CD4-positive, CD25-positive, alpha-beta regulatory T cell (primary cell): ENCODE data around the gene SRGAP2B. TPM values are rescaled to one million over a fixed set of nuclear protein-coding genes. Genes with fewer than 3 reads are reported as not detected.
A peak's percentile ranks its signal among the peaks of the same experiment; 100 is the strongest.
"Not testable (repeated sequence)": the region's sequence is repeated elsewhere in the genome, so short reads cannot be mapped to it uniquely, and the experiment has no call there.

ENCODE experiments used
- ATAC-seq, 2 donors: fragments of 150-1000 bp; cut with Tn5 transposase; one replicate each; pipeline ENCODE4 v1.10.0; 2021; ENCODE audit warnings: low read depth in 2 of 2, moderate number of reproducible peaks in 2 of 2, moderate library complexity in 1 of 2
- DNase-seq, 3 donors: peaks; one replicate each; pipeline versions ENCODE4 v3.0.0 to v3.0.0-alpha.2; 2012 to 2022; ENCODE audit warnings: mixed read lengths in 1 of 3
- H3K27ac ChIP-seq: one replicate; pipeline ENCODE4 v1.7.0; 2013; ENCODE audit warnings: mild to moderate bottlenecking, low read length; ENCODE audit not compliant: insufficient read depth, poor library complexity, severe bottlenecking
- H3K27me3 ChIP-seq: one replicate; pipeline ENCODE4 v1.7.0; 2013; ENCODE audit warnings: low read length; ENCODE audit not compliant: control insufficient read depth, insufficient read depth
- H3K36me3 ChIP-seq: one replicate; pipeline ENCODE4 v1.7.0; 2013; ENCODE audit warnings: mild to moderate bottlenecking, low read length, moderate library complexity; ENCODE audit not compliant: control insufficient read depth, insufficient read depth
- H3K4me1 ChIP-seq: 2 replicates; pipeline ENCODE4 v1.7.0; 2013; ENCODE audit warnings: mild to moderate bottlenecking, low read length; ENCODE audit not compliant: insufficient read depth, control insufficient read depth, poor library complexity, severe bottlenecking
- H3K4me3 ChIP-seq: one replicate; pipeline ENCODE4 v1.7.0; 2013; ENCODE audit warnings: low read depth, mild to moderate bottlenecking, low read length, moderate library complexity
- H3K9me3 ChIP-seq, 2 experiments: 1 replicate in 1 of 2; 2 replicates in 1 of 2; pipeline ENCODE4 v1.7.0; 2013; ENCODE audit warnings: low read length in 2 of 2, mild to moderate bottlenecking in 1 of 2, moderate library complexity in 1 of 2; ENCODE audit not compliant: control insufficient read depth in 2 of 2
- H3K27ac Mint-ChIP-seq, 3 donors: one replicate each; pipeline ENCODE4 v1.8.0; 2020 to 2022; ENCODE audit warnings: mild to moderate bottlenecking in 3 of 3, mixed read lengths in 3 of 3, moderate library complexity in 2 of 3
- H3K27me3 Mint-ChIP-seq: one replicate; pipeline ENCODE4 v1.8.0; 2022; ENCODE audit warnings: mild to moderate bottlenecking, mixed read lengths
- H3K36me3 Mint-ChIP-seq: one replicate; pipeline ENCODE4 v1.8.0; 2020; ENCODE audit warnings: mixed read lengths
- H3K4me1 Mint-ChIP-seq, 4 donors: one replicate each; pipeline ENCODE4 v1.8.0; 2020 to 2022; ENCODE audit warnings: mixed read lengths in 4 of 4, mild to moderate bottlenecking in 1 of 4
- H3K4me3 Mint-ChIP-seq, 4 donors: one replicate each; pipeline ENCODE4 v1.8.0; 2020 to 2022; ENCODE audit warnings: mild to moderate bottlenecking in 4 of 4, mixed read lengths in 4 of 4, moderate library complexity in 3 of 4
- H3K9me3 Mint-ChIP-seq, 7 donors: one replicate each; pipeline ENCODE4 v1.8.0; 2020 to 2022; ENCODE audit warnings: mixed read lengths in 7 of 7, mild to moderate bottlenecking in 3 of 7, moderate library complexity in 2 of 7
- polyA plus RNA-seq, 4 donors: library from polyadenylated mRNA; unstranded; fragments of 300-500 nt; fragmentation: Illumina TruSeq; gene quantifications; one replicate each; pipeline ENCODE4 v1.2.3, GENCODE V29; 2021
- total RNA-seq: library from RNA; stranded (reverse); gene quantifications from one replicate; pipeline ENCODE4 v1.2.3, GENCODE V29; 2022

Gene SRGAP2B
- total and polyA plus RNA-seq, 5 donors from 2014 or later: 1.2 to 36.7 (median 2.1) TPM

GRCh38 chr1:144910729-144911128 lies 184.4 kb downstream of the SRGAP2B start:
- not testable (repeated sequence) for H3K27me3 Mint-ChIP-seq, H3K27ac Mint-ChIP-seq, ATAC-seq

GRCh38 chr1:144900841-144901240 lies 194.3 kb downstream of the SRGAP2B start:
- not testable (repeated sequence) for ATAC-seq, H3K4me1 Mint-ChIP-seq, H3K9me3 ChIP-seq, H3K27me3 ChIP-seq, H3K27ac ChIP-seq, H3K36me3 Mint-ChIP-seq, H3K4me3 Mint-ChIP-seq, H3K27ac Mint-ChIP-seq, H3K4me3 ChIP-seq, H3K4me1 ChIP-seq, H3K9me3 Mint-ChIP-seq, H3K27me3 Mint-ChIP-seq, H3K36me3 ChIP-seq, DNase-seq

More at GRCh38 chr1:144910729-144911128, 184.4 kb downstream of the SRGAP2B start:
- H3K27ac ChIP-seq, H3K9me3 Mint-ChIP-seq, DNase-seq, H3K4me3 Mint-ChIP-seq, H3K9me3 ChIP-seq, H3K4me1 ChIP-seq, H3K36me3 ChIP-seq, H3K36me3 Mint-ChIP-seq, H3K4me3 ChIP-seq, H3K4me1 Mint-ChIP-seq, H3K27me3 ChIP-seq: not testable (repeated sequence)

- not testable (repeated sequence) for H3K4me1 Mint-ChIP-seq, H3K9me3 Mint-ChIP-seq, H3K4me1 ChIP-seq, H3K27ac ChIP-seq, H3K27ac Mint-ChIP-seq, H3K4me3 ChIP-seq, H3K27me3 ChIP-seq, DNase-seq, H3K9me3 ChIP-seq, H3K27me3 Mint-ChIP-seq, H3K4me3 Mint-ChIP-seq, ATAC-seq, H3K36me3 Mint-ChIP-seq, H3K36me3 ChIP-seq
Measured at GRCh38 chr1:144894454-144895201, 200.5 kb downstream of the SRGAP2B start.

GRCh38 chr1:144893710-144894438 lies 201.3 kb downstream of the SRGAP2B start:
- DNase-seq, ATAC-seq, H3K4me3 ChIP-seq: not testable (repeated sequence)

GRCh38 chr1:144893062-144893461 lies 202.1 kb downstream of the SRGAP2B start:
- H3K36me3 Mint-ChIP-seq, H3K36me3 ChIP-seq, H3K9me3 ChIP-seq, H3K27ac Mint-ChIP-seq, ATAC-seq, H3K4me3 Mint-ChIP-seq, DNase-seq, H3K4me1 ChIP-seq, H3K4me3 ChIP-seq, H3K27ac ChIP-seq, H3K9me3 Mint-ChIP-seq, H3K27me3 Mint-ChIP-seq, H3K4me1 Mint-ChIP-seq, H3K27me3 ChIP-seq: not testable (repeated sequence)

More at GRCh38 chr1:144893710-144894438, 201.3 kb downstream of the SRGAP2B start:
- not testable (repeated sequence) for H3K36me3 Mint-ChIP-seq, H3K27ac ChIP-seq, H3K4me1 Mint-ChIP-seq, H3K27ac Mint-ChIP-seq, H3K4me3 Mint-ChIP-seq, H3K9me3 ChIP-seq, H3K27me3 Mint-ChIP-seq, H3K36me3 ChIP-seq, H3K9me3 Mint-ChIP-seq, H3K4me1 ChIP-seq, H3K27me3 ChIP-seq

- H3K4me3 ChIP-seq, H3K27me3 ChIP-seq, ATAC-seq, H3K36me3 Mint-ChIP-seq, H3K9me3 Mint-ChIP-seq, H3K27ac Mint-ChIP-seq, H3K4me1 ChIP-seq, H3K27me3 Mint-ChIP-seq, DNase-seq, H3K4me3 Mint-ChIP-seq, H3K27ac ChIP-seq, H3K36me3 ChIP-seq, H3K4me1 Mint-ChIP-seq, H3K9me3 ChIP-seq: not testable (repeated sequence)
Measured at GRCh38 chr1:144889450-144890115, 205.5 kb downstream of the SRGAP2B start.

- H3K4me3 ChIP-seq, H3K27me3 ChIP-seq, H3K27ac ChIP-seq, ATAC-seq, H3K27me3 Mint-ChIP-seq, H3K9me3 ChIP-seq, H3K4me1 Mint-ChIP-seq, H3K36me3 ChIP-seq, H3K36me3 Mint-ChIP-seq, H3K27ac Mint-ChIP-seq, H3K9me3 Mint-ChIP-seq, H3K4me1 ChIP-seq: not testable (repeated sequence)
- peak overlapping the region in 1 of 4 donors; percentile 73 for H3K4me3 Mint-ChIP-seq
- peak in 2 of 3 donors; percentile 5 to 29 for DNase-seq
Measured at GRCh38 chr1:144883022-144883421, 212.1 kb downstream of the SRGAP2B start.
